ENCODE data around the gene PTGR3. TPM values are rescaled to one million over a fixed set of nuclear protein-coding genes. Genes with fewer than 3 reads are reported as not detected.

PTGR3 gene
- total RNA-seq, 1 experiment from 2014 or later, result 9.3 TPM

- TF ChIP-seq, protein P1, sequence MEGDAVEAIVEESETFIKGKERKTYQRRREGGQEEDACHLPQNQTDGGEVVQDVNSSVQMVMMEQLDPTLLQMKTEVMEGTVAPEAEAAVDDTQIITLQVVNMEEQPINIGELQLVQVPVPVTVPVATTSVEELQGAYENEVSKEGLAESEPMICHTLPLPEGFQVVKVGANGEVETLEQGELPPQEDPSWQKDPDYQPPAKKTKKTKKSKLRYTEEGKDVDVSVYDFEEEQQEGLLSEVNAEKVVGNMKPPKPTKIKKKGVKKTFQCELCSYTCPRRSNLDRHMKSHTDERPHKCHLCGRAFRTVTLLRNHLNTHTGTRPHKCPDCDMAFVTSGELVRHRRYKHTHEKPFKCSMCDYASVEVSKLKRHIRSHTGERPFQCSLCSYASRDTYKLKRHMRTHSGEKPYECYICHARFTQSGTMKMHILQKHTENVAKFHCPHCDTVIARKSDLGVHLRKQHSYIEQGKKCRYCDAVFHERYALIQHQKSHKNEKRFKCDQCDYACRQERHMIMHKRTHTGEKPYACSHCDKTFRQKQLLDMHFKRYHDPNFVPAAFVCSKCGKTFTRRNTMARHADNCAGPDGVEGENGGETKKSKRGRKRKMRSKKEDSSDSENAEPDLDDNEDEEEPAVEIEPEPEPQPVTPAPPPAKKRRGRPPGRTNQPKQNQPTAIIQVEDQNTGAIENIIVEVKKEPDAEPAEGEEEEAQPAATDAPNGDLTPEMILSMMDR (IDR thresholded peaks at IDR 0.05; ENCODE audit: insufficient read depth in 1 of 2, low read depth in 1 of 2, low read length in 1 of 2, severe bottlenecking in 1 of 2, unreplicated experiment in 1 of 2), result no peak
- Mint-ChIP-seq H3K27ac (ENCODE audit: unreplicated experiment) (no peak overlapping the region), H3K4me1 (ENCODE audit: low read depth, unreplicated experiment) (no peaks in the 10 kb centered on the region), H3K9me3 (ENCODE audit: unreplicated experiment) (no peaks in the 10 kb centered on the region), H3K36me3 (ENCODE audit: insufficient read depth, unreplicated experiment) (no peaks in the 10 kb centered on the region), H3K27me3 (ENCODE audit: insufficient read depth, unreplicated experiment) (no peaks in the 10 kb centered on the region), H3K4me3 (ENCODE audit: unreplicated experiment) (no peak overlapping the region)
- BruUV-seq (replicated peaks), result no TSS peak
- ChIA-PET POLR2A (no interaction called here), CTCF (no interaction called here)
- DNase-seq, result no peak
- Histone ChIP-seq H3K27me3 (replicated peaks; ENCODE audit: control insufficient read depth, insufficient read depth, low read length) (no peaks in the 10 kb centered on the region), H3K4me3 (ENCODE audit: low read depth, low read length) (no peak overlapping the region), H3K4me1 (no peaks in the 10 kb centered on the region), H3K9me3 (no peaks in the 10 kb centered on the region), H3K36me3 (ENCODE audit: control insufficient read depth, insufficient read depth, low read length) (no peaks in the 10 kb centered on the region)
- intact Hi-C loops (cut with micrococcal nuclease; ENCODE audit: unreplicated experiment), result no loop called here
Observed at GRCh38 chr18:75249672-75250470, 40.9 kb upstream of the PTGR3 start.

DNA sequence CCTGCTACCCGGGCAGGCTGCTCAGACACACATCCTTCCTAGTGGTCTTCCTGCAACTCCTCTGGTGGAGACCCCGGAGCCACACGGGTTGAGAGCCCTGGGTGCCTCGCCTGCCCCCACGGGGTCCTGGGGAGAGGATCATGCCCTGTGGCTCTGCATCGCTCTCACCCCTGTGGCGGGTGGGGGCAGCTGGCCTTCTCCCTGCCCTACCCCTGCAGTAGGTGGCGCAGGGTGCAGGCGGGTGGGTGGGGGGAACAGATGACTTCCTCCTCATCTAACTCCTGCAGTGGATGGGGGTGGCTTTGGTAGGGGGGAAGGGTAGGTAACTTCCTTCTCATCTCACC is 40.2 kb upstream of the PTGR3 start:
- Histone ChIP-seq H3K27me3 (replicated peaks; ENCODE audit: control insufficient read depth, insufficient read depth, low read length) (no peaks in the 10 kb centered on the region), H3K36me3 (ENCODE audit: control insufficient read depth, insufficient read depth, low read length) (no peaks in the 10 kb centered on the region), H3K4me3 (ENCODE audit: low read depth, low read length) (no peak overlapping the region), H3K9me3 (no peaks in the 10 kb centered on the region), H3K4me1 (no peaks in the 10 kb centered on the region)
- no peak overlapping the region for H3K27ac Mint-ChIP-seq (ENCODE audit: unreplicated experiment)
- H3K4me1 Mint-ChIP-seq (ENCODE audit: low read depth, unreplicated experiment), result no peaks in the 10 kb centered on the region
- H3K4me3 Mint-ChIP-seq (ENCODE audit: unreplicated experiment), result no peak overlapping the region
- TF ChIP-seq, protein P1 (IDR thresholded peaks at IDR 0.05; ENCODE audit: insufficient read depth in 1 of 2, low read depth in 1 of 2, low read length in 1 of 2, severe bottlenecking in 1 of 2, unreplicated experiment in 1 of 2), result no peak
- POLR2A ChIA-PET, result no interaction called here
- H3K36me3 Mint-ChIP-seq (ENCODE audit: insufficient read depth, unreplicated experiment), result no peaks in the 10 kb centered on the region
- no peaks in the 10 kb centered on the region for H3K9me3 Mint-ChIP-seq (ENCODE audit: unreplicated experiment)
- DNase-seq, result no peak
- no TSS peak for BruUV-seq (replicated peaks)
- intact Hi-C loops (cut with micrococcal nuclease; ENCODE audit: unreplicated experiment), result no loop called here
- CTCF ChIA-PET, result no interaction called here
- H3K27me3 Mint-ChIP-seq (ENCODE audit: insufficient read depth, unreplicated experiment), result no peaks in the 10 kb centered on the region

GRCh38 chr18:75248426-75249174 is 39.7 kb upstream of the PTGR3 start:
- H3K9me3 Mint-ChIP-seq (ENCODE audit: unreplicated experiment), result no peaks in the 10 kb centered on the region

More at GRCh38 chr18:75248426-75249174, 39.7 kb upstream of the PTGR3 start:
- BruUV-seq (replicated peaks), result no TSS peak
- Histone ChIP-seq H3K4me1 (no peaks in the 10 kb centered on the region), H3K9me3 (no peaks in the 10 kb centered on the region), H3K4me3 (ENCODE audit: low read depth, low read length) (no peak overlapping the region), H3K27me3 (replicated peaks; ENCODE audit: control insufficient read depth, insufficient read depth, low read length) (no peaks in the 10 kb centered on the region), H3K36me3 (ENCODE audit: control insufficient read depth, insufficient read depth, low read length) (no peaks in the 10 kb centered on the region)
- no peak for DNase-seq
- ChIA-PET POLR2A (no interaction called here), CTCF (no interaction called here)
- intact Hi-C loops (cut with micrococcal nuclease; ENCODE audit: unreplicated experiment), result no loop called here
- Mint-ChIP-seq H3K4me3 (ENCODE audit: unreplicated experiment) (no peak overlapping the region), H3K27me3 (ENCODE audit: insufficient read depth, unreplicated experiment) (no peaks in the 10 kb centered on the region), H3K4me1 (ENCODE audit: low read depth, unreplicated experiment) (no peaks in the 10 kb centered on the region), H3K36me3 (ENCODE audit: insufficient read depth, unreplicated experiment) (no peaks in the 10 kb centered on the region), H3K27ac (ENCODE audit: unreplicated experiment) (no peak overlapping the region)
- TF ChIP-seq, protein P1 (IDR thresholded peaks at IDR 0.05; ENCODE audit: insufficient read depth in 1 of 2, low read depth in 1 of 2, low read length in 1 of 2, severe bottlenecking in 1 of 2, unreplicated experiment in 1 of 2), result no peak
